ENCODE results near the gene PDYN.

- TF ChIP-seq ZNF274 (IDR thresholded peaks at IDR 0.05; ENCODE audit: low read depth, low read length) (no peak), YY1 (IDR thresholded peaks at IDR 0.05; ENCODE audit: insufficient read depth, insufficient read length) (no peak)
Measured at GRCh38 chr20:1964061-1964460, 29.8 kb downstream of the PDYN start.

All from NT2/D1 (cell line).